ENCODE data around the gene MYH9. TPM values are rescaled to one million over a fixed set of nuclear protein-coding genes. Genes with fewer than 3 reads are reported as not detected.

The MYH9 gene
- total and polyA plus RNA-seq, 4 experiments from 2014 or later, result 17.3 to 734 (median 597) TPM

- H3K4me1 Mint-ChIP-seq, result peaks cover 72 to 96% (median 85%) of the 10 kb centered on the region in 4 donors
- ChIA-PET CTCF (ENCODE audit: partially characterized antibody) (interaction anchor here (0.8 to 3.0 kb wide), 5 partner anchors 12 to 118 kb away, joined by 3 to 9 read pairs (median 5); no protein-coding TSS in a partner anchor), POLR2A (ENCODE audit: partially characterized antibody) (interaction anchor here (0.9 to 59.9 kb wide), 9 partner anchors 9 to 128 kb away, joined by 3 to 2535 read pairs (median 5); partner anchors contain the start of genes MYH9 and TXN2)
- H3K27me3 Mint-ChIP-seq, result no peaks in the 10 kb centered on the region
- H3K9me3 Mint-ChIP-seq, result peaks cover 0 to 6% (median 0%) of the 10 kb centered on the region in 8 donors
- intact Hi-C loops (cut with micrococcal nuclease), result no loop called here
- Histone ChIP-seq H3K27me3 (ENCODE audit: insufficient read depth, low read length) (no peaks in the 10 kb centered on the region), H3K36me3 (ENCODE audit: insufficient read depth, low read length) (peaks cover 17% of the 10 kb centered on the region), H3K27ac (ENCODE audit: low read depth, low read length) (peak overlapping the region; percentile 64), H3K9me3 (ENCODE audit: control insufficient read depth in 1 of 2, low read length in 2 of 2) (no peaks in the 10 kb centered on the region), H3K4me1 (ENCODE audit: insufficient read depth, low read length) (peaks cover 96% of the 10 kb centered on the region), H3K4me3 (ENCODE audit: low read length in 2 of 2) (peak overlapping the region in 1 of 2 donors; percentile 13)
- peak overlapping the region; percentile 41 to 89 (median 70) for H3K4me3 Mint-ChIP-seq
- peak overlapping the region; percentile 85 to 97 (median 92) for H3K27ac Mint-ChIP-seq
- H3K36me3 Mint-ChIP-seq, result peaks cover 17 to 43% of the 10 kb centered on the region in 2 donors
- peak; percentile 66 to 86 (median 71) for DNase-seq
These were observed 34.8 kb downstream of the MYH9 start for GRCh38 chr22:36352803-36353507.

DNA sequence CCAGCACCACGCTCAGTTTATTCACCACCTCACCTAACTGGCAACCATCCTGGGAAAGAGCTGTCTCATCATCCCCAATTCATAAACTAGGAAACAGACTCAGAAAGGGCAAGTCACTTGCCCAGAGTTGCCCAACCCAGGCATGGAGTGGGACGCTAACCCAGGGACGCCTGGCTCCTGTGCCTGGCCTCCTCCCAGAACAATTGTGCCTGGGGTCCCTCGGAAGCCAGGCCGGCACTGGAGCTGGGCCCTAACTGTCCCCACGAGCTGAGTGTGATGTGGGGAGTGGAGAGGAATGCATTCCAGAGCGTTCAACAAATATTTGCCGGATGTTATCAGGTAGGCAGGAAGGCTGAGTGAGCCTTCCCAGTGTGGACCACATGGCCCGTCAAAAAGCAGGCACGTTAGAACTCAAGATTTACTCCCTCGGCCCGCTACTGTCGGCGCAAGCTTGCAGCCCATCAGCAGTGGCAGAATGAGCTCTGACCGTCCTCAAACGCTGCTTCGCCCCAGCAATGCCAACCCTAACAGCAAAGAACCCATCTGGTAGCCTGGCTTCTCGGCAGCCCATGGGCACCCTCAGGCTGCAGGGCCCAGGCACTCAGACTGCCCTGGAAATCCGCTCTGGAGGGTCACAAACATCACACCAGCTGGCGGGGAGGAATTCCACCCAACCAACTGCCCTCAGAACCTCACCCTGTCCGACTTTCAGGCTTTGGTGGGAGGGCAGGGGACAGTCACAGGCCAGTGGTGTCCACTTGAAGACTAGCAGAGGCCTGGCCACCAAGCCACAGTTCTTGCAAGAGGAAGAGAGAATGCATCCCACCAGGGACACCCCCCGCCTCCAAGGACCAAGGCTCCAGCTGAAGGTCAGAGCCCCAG is 35.6 kb downstream of the MYH9 start:
- Histone ChIP-seq H3K36me3 (ENCODE audit: insufficient read depth, low read length) (peaks cover 23% of the 10 kb centered on the region), H3K9me3 (ENCODE audit: control insufficient read depth in 1 of 2, low read length in 2 of 2) (no peaks in the 10 kb centered on the region), H3K27me3 (ENCODE audit: insufficient read depth, low read length) (no peaks in the 10 kb centered on the region), H3K27ac (ENCODE audit: low read depth, low read length) (peak overlapping the region; percentile 64), H3K4me3 (ENCODE audit: low read length in 2 of 2) (peak overlapping the region in 1 of 2 donors; percentile 13), H3K4me1 (ENCODE audit: insufficient read depth, low read length) (peaks cover 94% of the 10 kb centered on the region)
- Mint-ChIP-seq H3K36me3 (peaks cover 22 to 46% of the 10 kb centered on the region in 2 donors), H3K27me3 (no peaks in the 10 kb centered on the region), H3K4me3 (peak overlapping the region in 7 of 8 donors; percentile 14 to 89 (median 72)), H3K4me1 (peaks cover 70 to 95% (median 83%) of the 10 kb centered on the region in 4 donors), H3K27ac (peak overlapping the region; percentile 90 to 96 (median 92)), H3K9me3 (peaks cover 0 to 6% (median 0%) of the 10 kb centered on the region in 8 donors)
- intact Hi-C loops (cut with micrococcal nuclease), result no loop called here
- CTCF ChIA-PET (ENCODE audit: partially characterized antibody), result interaction anchor here (0.9 to 3.0 kb wide), 5 partner anchors 12 to 118 kb away, joined by 3 to 9 read pairs (median 5); no protein-coding TSS in a partner anchor
- DNase-seq, result peak in 1 of 5 donors; percentile 31
- POLR2A ChIA-PET (ENCODE audit: partially characterized antibody), result interaction anchor here (0.9 to 59.9 kb wide), 10 partner anchors 8 to 129 kb away, joined by 3 to 2535 read pairs (median 6); partner anchors contain the start of genes MYH9 and TXN2

DNA sequence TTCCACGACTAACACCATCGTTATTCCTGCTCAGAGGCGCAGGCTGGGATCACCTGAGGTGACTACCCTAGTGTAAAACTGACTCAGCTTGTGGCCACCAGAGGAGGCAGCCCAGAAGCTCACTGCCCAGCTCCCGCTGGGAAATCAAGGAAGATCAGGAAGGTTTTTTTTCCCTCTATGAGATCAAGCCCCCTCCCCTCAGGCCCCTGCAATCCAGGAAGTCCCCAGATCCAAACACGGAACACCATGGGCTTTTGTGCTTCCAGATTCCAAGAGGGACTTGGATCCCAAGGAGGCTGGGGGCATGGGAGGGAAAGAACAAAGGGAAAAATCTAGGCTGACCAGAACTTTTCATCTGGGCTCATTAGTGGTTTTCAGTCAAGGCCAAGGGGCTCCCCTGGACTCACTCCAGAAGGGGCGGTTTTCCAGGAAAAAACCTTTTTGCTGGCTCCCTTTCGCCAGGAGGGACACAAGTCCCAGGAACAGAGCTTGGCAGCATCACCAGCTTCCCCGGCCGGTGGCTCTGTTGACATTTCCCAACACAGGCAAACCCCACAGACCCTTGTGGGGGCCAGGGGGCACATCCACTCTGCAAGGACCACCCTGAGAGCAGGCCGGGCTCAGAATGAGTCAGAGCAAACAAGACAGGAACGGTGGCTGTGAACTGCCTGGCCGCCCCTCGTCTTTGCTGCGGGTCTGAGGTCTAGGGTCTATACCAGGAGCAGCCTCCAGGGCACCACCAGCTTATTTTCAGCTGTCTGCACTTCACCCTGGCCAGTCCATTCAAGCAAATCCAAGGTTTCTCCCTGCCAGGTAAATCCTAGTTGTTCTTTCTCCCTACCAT is 36.8 kb downstream of the MYH9 start:
- peak overlapping the region in 7 of 8 donors; percentile 62 to 89 (median 66) for H3K4me3 Mint-ChIP-seq
- H3K36me3 Mint-ChIP-seq, result peaks cover 17 to 52% of the 10 kb centered on the region in 2 donors
- Histone ChIP-seq H3K4me3 (ENCODE audit: low read length in 2 of 2) (no peak overlapping the region), H3K4me1 (ENCODE audit: insufficient read depth, low read length) (peaks cover 94% of the 10 kb centered on the region), H3K27ac (ENCODE audit: low read depth, low read length) (peak overlapping the region; percentile 64), H3K36me3 (ENCODE audit: insufficient read depth, low read length) (peaks cover 35% of the 10 kb centered on the region), H3K9me3 (ENCODE audit: control insufficient read depth in 1 of 2, low read length in 2 of 2) (no peaks in the 10 kb centered on the region), H3K27me3 (ENCODE audit: insufficient read depth, low read length) (no peaks in the 10 kb centered on the region)
- peak in 1 of 5 donors; percentile 39 for DNase-seq
- H3K9me3 Mint-ChIP-seq, result peaks cover 0 to 6% (median 0%) of the 10 kb centered on the region in 8 donors
- H3K27me3 Mint-ChIP-seq, result no peaks in the 10 kb centered on the region
- intact Hi-C loops (cut with micrococcal nuclease), result no loop called here
- H3K27ac Mint-ChIP-seq, result peak overlapping the region; percentile 90 to 95 (median 92)
- POLR2A ChIA-PET (ENCODE audit: partially characterized antibody), result interaction anchor here (0.6 to 59.9 kb wide), 8 partner anchors 9 to 131 kb away, joined by 3 to 2535 read pairs (median 5); partner anchors contain the start of genes MYH9 and TXN2
- CTCF ChIA-PET (ENCODE audit: partially characterized antibody), result interaction anchor here (1.2 to 3.0 kb wide), 4 partner anchors 11 to 120 kb away, joined by 3 to 9 read pairs (median 5); no protein-coding TSS in a partner anchor
- H3K4me1 Mint-ChIP-seq, result peaks cover 65 to 95% (median 79%) of the 10 kb centered on the region in 4 donors

DNA sequence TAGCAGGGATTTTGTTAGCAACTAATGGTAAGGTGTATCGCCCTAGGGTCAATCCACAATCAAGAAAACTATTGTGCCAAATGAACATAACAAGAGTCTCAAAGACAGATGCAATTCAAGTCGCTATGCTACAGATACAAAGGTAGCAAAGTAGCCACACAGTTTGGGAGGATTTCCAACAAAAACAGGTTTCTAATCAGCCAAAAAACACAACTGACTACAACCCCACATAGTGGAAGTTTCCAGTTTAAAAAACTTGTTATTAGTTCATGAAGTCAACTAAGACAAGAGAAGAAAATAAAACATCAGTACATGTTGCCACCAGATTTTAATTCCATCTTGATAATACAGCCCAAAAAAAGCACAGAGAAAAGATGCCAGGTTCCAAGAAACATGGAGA is 38.0 kb downstream of the MYH9 start:
- no peak overlapping the region for H3K4me3 ChIP-seq (ENCODE audit: low read length in 2 of 2)
- no peak overlapping the region for H3K27ac ChIP-seq (ENCODE audit: low read depth, low read length)
- Mint-ChIP-seq H3K4me3 (peak overlapping the region in 7 of 8 donors; percentile 22 to 77 (median 63)), H3K27me3 (no peaks in the 10 kb centered on the region), H3K27ac (peak overlapping the region; percentile 88 to 95 (median 92)), H3K4me1 (peaks cover 56 to 95% (median 73%) of the 10 kb centered on the region in 4 donors), H3K36me3 (peaks cover 15 to 49% of the 10 kb centered on the region in 2 donors), H3K9me3 (peaks cover 0 to 3% (median 0%) of the 10 kb centered on the region in 8 donors)
- ChIA-PET POLR2A (ENCODE audit: partially characterized antibody) (interaction anchor here (1.2 to 59.9 kb wide), 5 partner anchors 10 to 132 kb away, joined by 3 to 2535 read pairs (median 7); partner anchors contain the start of genes MYH9 and TXN2), CTCF (ENCODE audit: partially characterized antibody) (interaction anchor here (2.2 kb wide), 1 partner anchor 13 kb away, joined by 6 read pairs; no protein-coding TSS in a partner anchor)
- intact Hi-C loops (cut with micrococcal nuclease), result loop anchor here (1.0 to 2.0 kb wide), 2 partner anchors 10 to 15 kb away; no protein-coding TSS in a partner anchor
- H3K27me3 ChIP-seq (ENCODE audit: insufficient read depth, low read length), result no peaks in the 10 kb centered on the region
- peaks cover 43% of the 10 kb centered on the region for H3K36me3 ChIP-seq (ENCODE audit: insufficient read depth, low read length)
- H3K9me3 ChIP-seq (ENCODE audit: control insufficient read depth in 1 of 2, low read length in 2 of 2), result no peaks in the 10 kb centered on the region
- no peak for DNase-seq
- H3K4me1 ChIP-seq (ENCODE audit: insufficient read depth, low read length), result peaks cover 94% of the 10 kb centered on the region

DNA sequence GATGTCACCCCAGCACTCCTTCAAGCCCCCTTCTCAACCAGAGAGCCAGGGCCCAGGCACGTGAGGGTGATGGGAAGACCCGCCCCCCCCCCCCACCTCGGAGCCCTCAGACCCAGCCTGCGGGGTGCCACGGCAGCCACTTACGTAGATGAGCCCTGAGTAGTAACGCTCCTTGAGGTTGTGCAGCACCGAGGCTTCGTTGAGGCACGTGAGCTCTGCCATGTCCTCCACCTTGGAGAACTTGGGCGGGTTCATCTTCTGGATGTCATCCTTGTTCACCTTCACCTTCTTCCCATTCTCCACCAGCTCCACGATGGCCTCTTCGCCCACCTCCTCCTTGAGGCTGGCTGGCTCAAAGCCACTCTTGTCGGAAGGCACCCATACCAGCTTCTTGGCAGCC is 39.0 kb downstream of the MYH9 start:
- no peak overlapping the region for H3K4me3 ChIP-seq (ENCODE audit: low read length in 2 of 2)
- Mint-ChIP-seq H3K4me3 (peak overlapping the region in 7 of 8 donors; percentile 37 to 82 (median 64)), H3K9me3 (peaks cover 0 to 3% (median 0%) of the 10 kb centered on the region in 8 donors), H3K27ac (peak overlapping the region; percentile 91 to 96 (median 93)), H3K36me3 (peaks cover 23 to 58% of the 10 kb centered on the region in 2 donors), H3K27me3 (no peaks in the 10 kb centered on the region), H3K4me1 (peaks cover 61 to 95% (median 75%) of the 10 kb centered on the region in 4 donors)
- peak in 1 of 5 donors; percentile 46 for DNase-seq
- H3K4me1 ChIP-seq (ENCODE audit: insufficient read depth, low read length), result peaks cover 94% of the 10 kb centered on the region
- ChIA-PET POLR2A (ENCODE audit: partially characterized antibody) (interaction anchor here (1.0 to 59.9 kb wide), 5 partner anchors 9 to 26 kb away, joined by 3 to 2535 read pairs (median 7); partner anchors contain the start of gene MYH9), CTCF (ENCODE audit: partially characterized antibody) (interaction anchor here (0.8 to 2.2 kb wide), 2 partner anchors 12 to 17 kb away, joined by 3 to 6 read pairs; no protein-coding TSS in a partner anchor)
- H3K27me3 ChIP-seq (ENCODE audit: insufficient read depth, low read length), result no peaks in the 10 kb centered on the region
- intact Hi-C loops (cut with micrococcal nuclease), result loop anchor here (1.0 to 2.0 kb wide), 2 partner anchors 9 to 14 kb away; no protein-coding TSS in a partner anchor
- peaks cover 53% of the 10 kb centered on the region for H3K36me3 ChIP-seq (ENCODE audit: insufficient read depth, low read length)
- no peaks in the 10 kb centered on the region for H3K9me3 ChIP-seq (ENCODE audit: control insufficient read depth in 1 of 2, low read length in 2 of 2)
- H3K27ac ChIP-seq (ENCODE audit: low read depth, low read length), result peak overlapping the region; percentile 19
